ENCODE results near the gene PTPRF.

The PTPRF gene

DNA sequence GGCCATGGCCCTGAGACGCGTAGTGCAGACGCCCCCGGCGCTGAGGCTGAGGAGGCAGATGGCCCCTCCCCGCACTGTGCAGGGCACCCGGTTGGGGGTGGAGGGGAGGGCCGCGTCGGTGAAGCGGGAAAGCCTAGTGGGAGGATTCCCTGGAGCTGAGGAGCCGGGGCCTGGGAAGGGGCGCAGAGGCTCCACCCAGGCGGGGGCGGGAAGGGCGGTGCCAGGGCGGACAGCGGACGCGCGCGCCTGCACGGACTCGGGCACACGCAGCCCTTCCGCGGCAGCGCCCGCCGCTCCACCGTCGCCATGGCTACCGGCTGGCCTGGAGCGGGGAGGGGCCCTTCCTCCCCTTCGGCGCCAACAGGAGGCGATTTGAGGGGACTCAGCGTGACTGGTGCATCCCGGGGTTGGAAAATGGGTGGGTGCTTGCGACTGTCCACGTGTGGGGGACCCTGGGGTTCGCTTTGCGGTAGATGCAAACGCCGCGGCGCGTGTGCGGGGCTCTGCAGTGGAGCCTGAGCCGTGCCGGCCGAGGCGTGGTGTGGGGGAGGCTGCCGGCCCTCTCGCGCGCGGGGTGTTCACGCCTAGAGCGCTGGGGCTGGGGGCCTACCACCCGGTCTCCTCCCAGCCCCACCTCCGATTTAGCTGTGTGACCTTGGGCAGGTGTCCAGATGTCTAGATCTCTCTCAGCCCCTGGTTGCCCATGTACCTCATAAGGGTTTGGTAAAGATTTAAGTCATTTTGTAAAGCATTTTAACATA lies 35.1 kb downstream of the PTPRF start:
- H3K4me3 ChIP-seq (ENCODE audit: low read depth in 1 of 2, low read length in 2 of 2): no peak overlapping the region
- no peaks in the 10 kb centered on the region for H3K27me3 ChIP-seq (ENCODE audit: insufficient read depth, low read length, poor library complexity)
- ATAC-seq (ENCODE audit: insufficient read depth, low read depth) (no peak), DNase-seq (no peak)
- H3K36me3 ChIP-seq (ENCODE audit: insufficient read depth, low read length): no peaks in the 10 kb centered on the region
- no peak overlapping the region for H2AFZ ChIP-seq (ENCODE audit: low read depth, low read length)
- no peak overlapping the region for H3K9ac ChIP-seq (ENCODE audit: low read depth, low read length)
- no peaks in the 10 kb centered on the region for H3K9me3 ChIP-seq (ENCODE audit: insufficient read depth, low read length, severe bottlenecking)
- H3K4me2 ChIP-seq (ENCODE audit: insufficient read depth, low read length): no peak overlapping the region
- TF ChIP-seq, protein P1, sequence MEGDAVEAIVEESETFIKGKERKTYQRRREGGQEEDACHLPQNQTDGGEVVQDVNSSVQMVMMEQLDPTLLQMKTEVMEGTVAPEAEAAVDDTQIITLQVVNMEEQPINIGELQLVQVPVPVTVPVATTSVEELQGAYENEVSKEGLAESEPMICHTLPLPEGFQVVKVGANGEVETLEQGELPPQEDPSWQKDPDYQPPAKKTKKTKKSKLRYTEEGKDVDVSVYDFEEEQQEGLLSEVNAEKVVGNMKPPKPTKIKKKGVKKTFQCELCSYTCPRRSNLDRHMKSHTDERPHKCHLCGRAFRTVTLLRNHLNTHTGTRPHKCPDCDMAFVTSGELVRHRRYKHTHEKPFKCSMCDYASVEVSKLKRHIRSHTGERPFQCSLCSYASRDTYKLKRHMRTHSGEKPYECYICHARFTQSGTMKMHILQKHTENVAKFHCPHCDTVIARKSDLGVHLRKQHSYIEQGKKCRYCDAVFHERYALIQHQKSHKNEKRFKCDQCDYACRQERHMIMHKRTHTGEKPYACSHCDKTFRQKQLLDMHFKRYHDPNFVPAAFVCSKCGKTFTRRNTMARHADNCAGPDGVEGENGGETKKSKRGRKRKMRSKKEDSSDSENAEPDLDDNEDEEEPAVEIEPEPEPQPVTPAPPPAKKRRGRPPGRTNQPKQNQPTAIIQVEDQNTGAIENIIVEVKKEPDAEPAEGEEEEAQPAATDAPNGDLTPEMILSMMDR (IDR thresholded peaks at IDR 0.05; ENCODE audit: borderline replicate concordance, extremely low read depth, low read length, poor library complexity, severe bottlenecking): no peak
- no peak for TF ChIP-seq EZH2 (IDR thresholded peaks at IDR 0.05; ENCODE audit: borderline replicate concordance, low read depth, low read length, severe bottlenecking)
- H4K20me1 ChIP-seq (ENCODE audit: insufficient read depth, low read length): 0 out of 2 replicates have a peak, but pooled peaks cover 4% of the 10 kb centered on the region
- no peaks in the 10 kb centered on the region for H3K4me1 ChIP-seq (ENCODE audit: insufficient read depth, low read length)
- no peak overlapping the region for H3K27ac ChIP-seq (ENCODE audit: low read length)
- no peaks in the 10 kb centered on the region for H3K79me2 ChIP-seq (ENCODE audit: insufficient read depth, low read length)

DNA sequence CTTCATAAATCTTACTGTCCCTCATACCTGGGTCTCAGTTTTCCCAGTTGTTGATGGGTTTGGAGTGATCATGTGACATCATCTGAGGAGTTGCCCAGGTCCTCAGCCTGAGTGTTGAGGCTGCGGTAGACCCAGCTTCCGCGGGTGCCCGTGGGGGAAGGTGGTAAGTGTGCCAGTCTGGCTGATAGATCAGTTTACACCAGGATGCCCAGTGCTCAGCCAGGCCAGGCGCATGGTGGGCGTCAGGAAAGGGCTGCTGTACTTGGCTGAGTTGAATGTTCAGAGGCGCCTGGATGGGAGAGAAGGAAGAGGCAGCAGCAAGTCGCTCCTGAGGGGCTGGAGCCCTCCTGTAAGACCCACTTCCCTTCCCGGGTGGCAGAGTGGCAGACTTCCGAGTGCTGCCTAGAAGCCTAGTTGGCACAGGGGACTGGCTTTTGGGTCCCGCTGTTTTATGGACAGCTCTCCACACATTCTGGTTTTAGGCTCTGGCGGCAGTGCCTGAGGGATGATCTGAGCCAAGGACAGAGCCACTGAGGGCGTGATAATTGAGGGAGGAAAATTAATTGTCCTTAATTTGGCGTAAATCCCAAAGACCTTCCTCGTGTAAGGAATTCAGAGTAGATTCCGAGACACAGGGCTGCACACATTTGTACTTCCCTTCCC lies 35.8 kb downstream of the PTPRF start:
- Histone ChIP-seq H3K36me3 (ENCODE audit: insufficient read depth, low read length) (no peaks in the 10 kb centered on the region), H3K9me3 (ENCODE audit: insufficient read depth, low read length, severe bottlenecking) (no peaks in the 10 kb centered on the region), H4K20me1 (ENCODE audit: insufficient read depth, low read length) (no peaks in the 10 kb centered on the region; the same call in 1 of the 2 replicates), H3K27me3 (ENCODE audit: insufficient read depth, low read length, poor library complexity) (no peaks in the 10 kb centered on the region), H3K4me1 (ENCODE audit: insufficient read depth, low read length) (no peaks in the 10 kb centered on the region), H3K4me2 (ENCODE audit: insufficient read depth, low read length) (no peak overlapping the region), H3K79me2 (ENCODE audit: insufficient read depth, low read length) (no peaks in the 10 kb centered on the region), H2AFZ (ENCODE audit: low read depth, low read length) (no peak overlapping the region), H3K4me3 (ENCODE audit: low read depth in 1 of 2, low read length in 2 of 2) (no peak overlapping the region), H3K9ac (ENCODE audit: low read depth, low read length) (no peak overlapping the region), H3K27ac (ENCODE audit: low read length) (no peak overlapping the region)
- DNase-seq (no peak), ATAC-seq (ENCODE audit: insufficient read depth, low read depth) (no peak)
- TF ChIP-seq EZH2 (IDR thresholded peaks at IDR 0.05; ENCODE audit: borderline replicate concordance, low read depth, low read length, severe bottlenecking): no peak

DNA sequence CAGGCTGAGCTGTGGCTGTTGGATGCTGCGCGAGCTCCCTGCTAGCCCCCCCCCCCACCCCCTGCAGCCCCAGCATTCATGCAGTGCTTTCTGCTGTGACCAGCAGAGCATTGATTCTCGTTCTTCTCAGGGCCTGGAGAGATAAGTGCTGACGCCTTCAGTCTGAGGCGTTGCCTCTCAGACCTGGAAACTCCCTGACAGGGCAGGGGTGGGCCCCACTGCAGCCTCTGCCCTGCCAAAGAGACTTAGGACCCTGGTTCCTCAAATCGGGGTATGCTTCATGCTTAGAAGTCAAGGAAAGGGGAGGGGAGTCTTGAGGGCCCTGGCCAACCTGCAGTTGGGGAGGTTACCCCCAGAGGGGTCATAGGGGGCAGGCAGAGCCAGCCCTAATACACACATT lies 38.5 kb downstream of the PTPRF start:
- Histone ChIP-seq H3K79me2 (ENCODE audit: insufficient read depth, low read length) (no peaks in the 10 kb centered on the region), H3K27me3 (ENCODE audit: insufficient read depth, low read length, poor library complexity) (no peaks in the 10 kb centered on the region), H3K36me3 (ENCODE audit: insufficient read depth, low read length) (no peaks in the 10 kb centered on the region), H3K27ac (ENCODE audit: low read length) (no peak overlapping the region), H3K9me3 (ENCODE audit: insufficient read depth, low read length, severe bottlenecking) (no peaks in the 10 kb centered on the region), H3K4me1 (ENCODE audit: insufficient read depth, low read length) (no peaks in the 10 kb centered on the region), H2AFZ (ENCODE audit: low read depth, low read length) (no peak overlapping the region), H3K4me2 (ENCODE audit: insufficient read depth, low read length) (no peak overlapping the region), H3K9ac (ENCODE audit: low read depth, low read length) (no peak overlapping the region), H3K4me3 (ENCODE audit: low read depth in 1 of 2, low read length in 2 of 2) (no peak overlapping the region), H4K20me1 (ENCODE audit: insufficient read depth, low read length) (no peaks in the 10 kb centered on the region; the same call in 1 of the 2 replicates)
- ATAC-seq (ENCODE audit: insufficient read depth, low read depth) (no peak), DNase-seq (no peak)
- TF ChIP-seq, protein P1 (IDR thresholded peaks at IDR 0.05; ENCODE audit: borderline replicate concordance, extremely low read depth, low read length, poor library complexity, severe bottlenecking): no peak
- no peak for TF ChIP-seq EZH2 (IDR thresholded peaks at IDR 0.05; ENCODE audit: borderline replicate concordance, low read depth, low read length, severe bottlenecking)

DNA sequence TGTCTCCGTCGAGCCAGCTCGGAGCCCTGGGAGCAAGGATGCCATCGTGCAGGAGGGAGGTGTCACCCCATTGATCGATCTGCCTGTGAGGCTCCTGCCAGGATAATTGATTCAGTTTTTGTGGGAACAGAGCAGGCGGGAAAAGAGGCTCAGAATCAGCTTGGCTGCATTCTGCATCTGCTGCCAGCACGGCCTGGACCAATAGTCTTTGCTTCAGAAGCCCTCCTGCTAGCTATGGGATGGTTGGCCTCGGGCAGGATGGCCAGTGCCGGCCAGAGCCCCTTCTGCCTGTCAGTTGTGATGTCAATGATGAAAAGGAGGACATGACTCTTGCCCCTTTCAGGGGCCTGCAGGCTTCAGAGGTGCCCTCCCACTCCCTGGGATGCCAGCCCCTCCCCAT lies 39.6 kb downstream of the PTPRF start:
- Histone ChIP-seq H3K27me3 (ENCODE audit: insufficient read depth, low read length, poor library complexity) (no peaks in the 10 kb centered on the region), H2AFZ (ENCODE audit: low read depth, low read length) (no peak overlapping the region), H3K36me3 (ENCODE audit: insufficient read depth, low read length) (no peaks in the 10 kb centered on the region), H3K9ac (ENCODE audit: low read depth, low read length) (no peak overlapping the region), H3K27ac (ENCODE audit: low read length) (no peak overlapping the region), H3K4me2 (ENCODE audit: insufficient read depth, low read length) (no peak overlapping the region), H3K9me3 (ENCODE audit: insufficient read depth, low read length, severe bottlenecking) (no peaks in the 10 kb centered on the region), H3K4me1 (ENCODE audit: insufficient read depth, low read length) (no peaks in the 10 kb centered on the region), H4K20me1 (ENCODE audit: insufficient read depth, low read length) (no peaks in the 10 kb centered on the region; the same call in 1 of the 2 replicates), H3K79me2 (ENCODE audit: insufficient read depth, low read length) (no peaks in the 10 kb centered on the region), H3K4me3 (ENCODE audit: low read depth in 1 of 2, low read length in 2 of 2) (no peak overlapping the region)
- no peak for TF ChIP-seq EZH2 (IDR thresholded peaks at IDR 0.05; ENCODE audit: borderline replicate concordance, low read depth, low read length, severe bottlenecking)
- TF ChIP-seq, protein P1 (IDR thresholded peaks at IDR 0.05; ENCODE audit: borderline replicate concordance, extremely low read depth, low read length, poor library complexity, severe bottlenecking): no peak
- ATAC-seq (ENCODE audit: insufficient read depth, low read depth) (no peak), DNase-seq (no peak)
